GM18517 (cell line): ENCODE results near the gene COX19.
"Not testable (repeated sequence)": the region's sequence is repeated elsewhere in the genome, so short reads cannot be mapped to it uniquely, and the experiment has no call there.

Source experiments
- ATAC-seq: cut with Tn5 transposase; IDR thresholded peaks from one replicate; pipeline ENCODE4 v1.9.1; 2021; ENCODE audit warnings: mild to moderate bottlenecking, moderate library complexity; ENCODE audit not compliant: unreplicated experiment

COX19 gene

GRCh38 chr7:962401-963081 is 12.8 kb downstream of the COX19 start:
- ATAC-seq, result no peak

- ATAC-seq, result no peak
Measured at GRCh38 chr7:961546-962400, 13.6 kb downstream of the COX19 start.

GRCh38 chr7:960972-961371 is 14.4 kb downstream of the COX19 start:
- not testable (repeated sequence) for ATAC-seq

- no peak for ATAC-seq
Measured at GRCh38 chr7:960269-960871, 15.0 kb downstream of the COX19 start.

- not testable (repeated sequence) for ATAC-seq
Measured at GRCh38 chr7:959740-960139, 15.6 kb downstream of the COX19 start.

GRCh38 chr7:959271-959670 is 16.1 kb downstream of the COX19 start:
- ATAC-seq, result no peak

- no peak for ATAC-seq
Measured at GRCh38 chr7:958221-959200, 16.8 kb downstream of the COX19 start.

- no peak for ATAC-seq
Measured at GRCh38 chr7:957418-958220, 17.7 kb downstream of the COX19 start.

GRCh38 chr7:956031-956430 is 19.3 kb downstream of the COX19 start:
- ATAC-seq, result no peak

GRCh38 chr7:954330-955238 is 20.8 kb downstream of the COX19 start, which contains the start of gene ADAP1:
ADAP1 (minus strand) TSS chr7:954680; CDS start chr7:954477, 203 bp downstream.
- ATAC-seq, result no peak

GRCh38 chr7:953547-954327 is 21.6 kb downstream of the COX19 start:
- ATAC-seq, result no peak

- ATAC-seq, result no peak
Measured at GRCh38 chr7:952548-953441, 22.6 kb downstream of the COX19 start.

- ATAC-seq, result no peak
Measured at GRCh38 chr7:951881-952547, 23.3 kb downstream of the COX19 start.

GRCh38 chr7:949021-949934 is 26.1 kb downstream of the COX19 start:
- no peak for ATAC-seq
